Measurements from ENCODE around the gene FARP2.
"Not testable (repeated sequence)": the region's sequence is repeated elsewhere in the genome, so short reads cannot be mapped to it uniquely, and the experiment has no call there.

FARP2 gene

GRCh38 chr2:241364781-241365180 lies 8.7 kb downstream of the FARP2 start:
- DNase-seq (ENCODE audit: low read depth in 2 of 2): no peak

- DNase-seq (ENCODE audit: low read depth in 2 of 2): no peak
These were observed 10.6 kb downstream of the FARP2 start for GRCh38 chr2:241366678-241367077.

- no peak for DNase-seq (ENCODE audit: low read depth in 2 of 2)
These were observed 12.6 kb downstream of the FARP2 start for GRCh38 chr2:241368643-241369042.

- DNase-seq (ENCODE audit: low read depth in 2 of 2): no peak
These were observed 16.4 kb downstream of the FARP2 start for GRCh38 chr2:241372361-241372992.

GRCh38 chr2:241373446-241373845 lies 17.4 kb downstream of the FARP2 start:
- DNase-seq (ENCODE audit: low read depth in 2 of 2): no peak

DNA sequence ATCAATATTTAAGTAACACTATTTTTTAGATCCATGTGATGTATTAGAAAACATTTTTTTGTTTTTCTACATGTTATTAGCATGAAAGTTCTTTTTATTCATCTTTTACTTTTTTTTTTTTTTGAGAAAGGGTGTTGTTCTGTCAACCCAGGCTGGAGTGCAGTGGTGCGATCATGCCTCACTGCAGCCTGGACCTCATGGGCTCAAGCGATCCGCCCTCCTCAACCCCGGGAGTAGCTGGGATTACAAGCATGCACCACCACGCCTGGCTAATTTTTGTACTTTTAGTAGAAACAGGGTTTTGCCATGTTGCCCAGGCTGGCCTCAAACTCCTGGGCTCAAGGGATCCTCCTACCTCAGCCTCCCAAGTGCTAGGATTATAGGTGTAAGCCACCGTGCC lies 17.8 kb downstream of the FARP2 start:
- not testable (repeated sequence) for DNase-seq (ENCODE audit: low read depth in 2 of 2)

GRCh38 chr2:241375300-241375699 lies 19.2 kb downstream of the FARP2 start:
- no peak for DNase-seq (ENCODE audit: low read depth in 2 of 2)

DNA sequence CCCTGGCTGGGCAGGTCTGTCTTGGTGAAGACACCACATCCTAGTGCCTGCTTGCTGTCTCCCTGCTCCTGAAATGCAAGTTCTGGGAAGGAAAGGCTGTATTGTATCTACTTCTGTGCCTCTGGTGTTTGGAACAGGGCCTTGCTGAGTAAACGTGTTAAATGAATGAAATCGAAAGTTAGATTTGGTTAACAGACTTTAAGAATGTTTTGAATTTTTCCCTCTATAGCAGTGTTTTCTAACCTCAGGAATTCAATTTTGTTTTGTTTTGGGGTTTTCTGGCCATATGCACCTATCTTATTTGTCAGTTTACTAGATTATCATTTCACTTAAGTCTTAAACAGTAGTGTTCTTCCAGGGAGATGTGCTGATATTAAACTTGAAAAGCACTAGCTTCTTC lies 20.7 kb downstream of the FARP2 start:
- no peak for DNase-seq (ENCODE audit: low read depth in 2 of 2)

DNA sequence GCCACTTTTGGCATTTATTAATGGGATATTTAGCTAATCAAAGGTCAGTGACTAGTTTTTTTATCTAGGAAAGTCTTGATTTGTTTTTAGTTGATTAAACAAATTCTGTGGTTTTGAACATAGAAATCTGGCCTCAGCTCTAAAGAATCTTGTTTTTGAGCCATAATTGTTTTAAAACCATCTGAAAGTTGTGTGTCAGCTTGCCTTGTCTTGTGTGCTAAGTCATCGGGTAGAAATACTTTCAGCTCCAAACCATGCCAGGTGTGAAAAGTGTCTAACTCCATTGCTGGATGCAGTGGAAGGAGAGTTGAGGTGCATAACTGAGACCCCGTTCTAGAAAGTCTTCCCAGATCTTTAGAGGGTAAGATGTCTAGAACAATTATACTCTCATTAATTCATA lies 22.7 kb downstream of the FARP2 start:
- no peak for DNase-seq (ENCODE audit: low read depth in 2 of 2)

DNA sequence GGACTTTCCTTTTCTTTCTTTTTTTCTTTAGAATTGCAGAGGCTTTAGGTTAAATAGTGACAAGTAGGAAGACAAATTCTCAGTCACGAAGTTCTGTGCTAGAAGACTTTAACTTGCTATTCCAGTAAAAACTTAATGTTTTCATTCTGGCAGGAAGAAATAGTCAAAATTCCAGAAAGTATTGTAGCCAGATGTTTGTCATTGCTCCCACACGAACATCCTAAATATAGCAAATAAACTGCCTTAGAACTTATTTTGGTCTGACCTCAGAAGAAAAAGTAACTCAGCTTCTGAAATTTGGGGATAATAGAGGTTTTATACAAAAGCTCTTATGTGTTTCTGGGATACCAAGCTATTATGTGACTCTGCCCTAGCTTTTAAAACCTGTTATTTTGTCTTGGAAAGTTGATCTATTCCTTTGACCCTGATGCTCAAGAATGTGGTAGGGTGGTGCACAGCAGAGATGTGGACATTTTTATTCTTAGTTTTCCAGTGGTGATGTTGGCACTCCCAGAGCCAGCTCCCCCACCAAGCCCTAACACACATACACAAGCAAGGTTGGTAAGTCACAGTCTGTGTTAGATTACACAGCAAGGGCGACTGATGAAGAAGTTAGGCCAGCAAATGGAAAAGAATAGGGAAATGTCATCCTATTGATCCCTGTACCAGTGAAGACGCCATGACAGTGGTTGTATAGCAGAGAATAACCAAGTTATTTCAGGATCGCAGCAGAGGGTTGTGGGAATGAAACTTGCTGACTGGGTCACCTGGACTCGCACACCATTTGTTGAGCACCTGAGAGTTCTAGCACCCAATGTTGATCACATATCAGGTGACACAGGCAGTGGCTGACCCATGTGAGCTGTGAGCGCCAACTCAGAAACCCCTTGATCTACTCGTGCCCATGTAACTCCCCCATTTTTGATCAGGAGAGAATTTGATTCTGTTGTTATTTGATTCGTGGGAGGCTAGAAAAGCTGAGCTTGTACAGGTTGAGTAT lies 23.7 kb downstream of the FARP2 start:
- DNase-seq (ENCODE audit: low read depth in 2 of 2): no peak

- no peak for DNase-seq (ENCODE audit: low read depth in 2 of 2)
These were observed 25.8 kb downstream of the FARP2 start for GRCh38 chr2:241381872-241382271.

DNA sequence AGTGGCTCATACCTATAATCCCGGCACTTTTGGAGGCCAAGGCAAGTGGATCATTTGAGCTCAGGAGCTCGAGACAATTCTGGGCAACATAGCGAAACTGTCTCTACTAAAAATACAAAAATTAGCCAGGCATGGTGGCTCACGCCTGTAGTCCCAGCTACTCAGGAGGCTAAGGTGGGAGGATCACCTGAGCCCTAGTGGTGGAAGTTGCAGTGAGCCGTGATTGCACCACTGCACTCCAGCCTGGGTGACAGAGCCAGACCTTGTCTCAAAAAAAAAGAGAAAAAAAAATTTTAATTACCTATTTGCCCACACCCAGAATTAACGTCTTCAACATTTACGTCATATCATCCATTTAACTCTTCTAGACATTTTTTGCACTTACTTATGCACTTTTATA lies 29.4 kb downstream of the FARP2 start:
- DNase-seq (ENCODE audit: low read depth in 2 of 2): not testable (repeated sequence)

GRCh38 chr2:241386519-241386918 lies 30.4 kb downstream of the FARP2 start:
- no peak for DNase-seq (ENCODE audit: low read depth in 2 of 2)

DNA sequence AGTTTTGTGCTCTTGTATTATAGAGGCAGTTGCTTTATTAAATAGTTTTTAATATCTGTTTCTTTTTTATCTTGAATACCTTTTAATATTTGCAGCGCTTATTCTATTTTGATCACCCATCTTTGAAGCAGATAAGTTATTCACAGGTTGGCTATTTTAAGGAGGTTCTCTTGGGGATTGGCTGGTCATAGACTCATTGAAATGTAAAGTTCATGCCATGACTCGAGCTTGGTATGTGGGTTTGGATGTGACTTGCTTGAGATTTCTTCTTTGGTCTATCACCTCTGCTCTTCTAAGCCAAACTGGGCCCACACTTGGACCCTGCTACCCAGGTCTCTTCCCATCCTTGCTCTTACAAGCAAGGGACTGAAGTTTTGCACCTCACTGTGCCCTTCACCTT lies 33.6 kb downstream of the FARP2 start:
- no peak for DNase-seq (ENCODE audit: low read depth in 2 of 2)

- no peak for DNase-seq (ENCODE audit: low read depth in 2 of 2)
These were observed 34.5 kb downstream of the FARP2 start for GRCh38 chr2:241390301-241391206.

- DNase-seq (ENCODE audit: low read depth in 2 of 2): no peak
These were observed 36.0 kb downstream of the FARP2 start for GRCh38 chr2:241391892-241392665.

DNA sequence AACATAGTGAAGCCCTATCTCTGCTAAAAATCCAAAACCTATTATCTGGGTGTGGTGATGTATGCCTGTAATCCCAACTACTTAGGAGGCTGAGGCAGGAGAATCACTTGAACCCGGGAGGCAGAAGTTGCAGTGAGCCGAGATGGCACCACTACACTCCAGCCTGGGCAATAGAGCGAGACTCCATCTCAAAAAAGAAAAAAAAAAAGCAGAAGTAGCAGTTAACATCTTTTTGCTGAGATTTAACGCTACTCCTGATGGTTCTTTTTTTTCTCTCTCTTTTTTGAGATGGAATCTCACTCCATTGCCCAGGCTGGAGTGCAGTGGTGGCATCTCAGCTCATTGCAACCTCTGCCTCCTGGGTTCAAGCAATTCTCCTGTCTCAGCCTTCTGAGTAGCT lies 36.7 kb downstream of the FARP2 start:
- not testable (repeated sequence) for DNase-seq (ENCODE audit: low read depth in 2 of 2)

- DNase-seq (ENCODE audit: low read depth in 2 of 2): no peak
These were observed 37.6 kb downstream of the FARP2 start for GRCh38 chr2:241393524-241394196.

DNA sequence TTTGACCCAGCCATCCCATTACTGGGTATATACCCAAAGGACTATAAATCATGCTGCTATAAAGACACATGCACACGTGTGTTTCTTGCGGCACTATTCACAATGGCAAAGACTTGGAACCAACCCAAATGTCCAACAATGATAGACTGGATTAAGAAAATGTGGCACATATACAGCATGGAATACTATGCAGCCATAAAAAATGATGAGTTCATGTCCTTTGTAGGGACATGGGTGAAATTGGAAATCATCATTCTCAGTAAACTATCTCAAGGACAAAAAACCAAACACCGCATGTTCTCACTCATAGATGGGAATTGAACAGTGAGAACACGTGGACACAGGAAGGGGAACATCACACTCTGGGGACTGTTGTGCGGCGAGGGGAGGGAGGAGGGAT lies 40.7 kb downstream of the FARP2 start:
- not testable (repeated sequence) for DNase-seq (ENCODE audit: low read depth in 2 of 2)
